ENCODE data around the gene ARFGEF2.

- TF ChIP-seq FOXM1 (IDR thresholded peaks at IDR 0.05; ENCODE audit: borderline replicate concordance) (no peak), SUZ12 (IDR thresholded peaks at IDR 0.05) (no peak), LEF1 (IDR thresholded peaks at IDR 0.05; ENCODE audit: borderline replicate concordance) (no peak), ARNT (IDR thresholded peaks at IDR 0.05) (no peak), FOXA1 (IDR thresholded peaks at IDR 0.05) (no peak), ZNF384 (IDR thresholded peaks at IDR 0.05) (no peak), SP1 (IDR thresholded peaks at IDR 0.05) (no peak), FOXK2 (IDR thresholded peaks at IDR 0.05) (no peak), ELF4 (IDR thresholded peaks at IDR 0.05) (no peak), BHLHE40 (IDR thresholded peaks at IDR 0.05; ENCODE audit: borderline replicate concordance) (no peak)
Measured at GRCh38 chr20:48952656-48953055, 31.1 kb downstream of the ARFGEF2 start.

Measured in HEK293T (cell line).